Non-pigmented ciliary epithelial cell (primary cell): Measurements from ENCODE around the gene NOTCH2.

Experiments
- DNase-seq: peaks from one replicate; pipeline ENCODE4 v3.0.0-alpha.2; 2010; ENCODE audit warnings: low read depth

NOTCH2 gene

GRCh38 chr1:119874186-119874585, 195.3 kb downstream of the NOTCH2 start:
- no peak for DNase-seq

- peak; percentile 67 for DNase-seq
Measured at GRCh38 chr1:119873135-119874015, 196.1 kb downstream of the NOTCH2 start.

GRCh38 chr1:119871881-119872280, 197.6 kb downstream of the NOTCH2 start:
- no peak for DNase-seq

GRCh38 chr1:119870917-119871596, 198.4 kb downstream of the NOTCH2 start:
- DNase-seq: no peak

GRCh38 chr1:119869995-119870394, 199.5 kb downstream of the NOTCH2 start:
- no peak for DNase-seq

GRCh38 chr1:119868176-119868575, 201.3 kb downstream of the NOTCH2 start:
- DNase-seq: no peak

GRCh38 chr1:119866451-119866850, 203.0 kb downstream of the NOTCH2 start:
- no peak for DNase-seq

- no peak for DNase-seq
Measured at GRCh38 chr1:119865627-119866026, 203.8 kb downstream of the NOTCH2 start.

GRCh38 chr1:119862276-119862675, 207.2 kb downstream of the NOTCH2 start:
- DNase-seq: no peak
